ENCODE measurements around the gene PSMB4.
"Not testable (repeated sequence)": the region's sequence is repeated elsewhere in the genome, so short reads cannot be mapped to it uniquely, and the experiment has no call there.

PSMB4 gene

GRCh38 chr1:151390221-151391078, 8.9 kb upstream of the PSMB4 start:
- not testable (repeated sequence) for DNase-seq

- no peak for DNase-seq
Observed at GRCh38 chr1:151391079-151391563, 8.3 kb upstream of the PSMB4 start.

- no peak for DNase-seq
Observed at GRCh38 chr1:151393583-151393982, 5.8 kb upstream of the PSMB4 start.

- DNase-seq = not testable (repeated sequence)
Observed at GRCh38 chr1:151396265-151396664, 3.1 kb upstream of the PSMB4 start.

GRCh38 chr1:151401125-151401788, 1.9 kb downstream of the PSMB4 start:
- no peak for DNase-seq

GRCh38 chr1:151401860-151402259, 2.5 kb downstream of the PSMB4 start:
- DNase-seq = no peak

- DNase-seq = no peak
Observed at GRCh38 chr1:151402764-151403163, 3.4 kb downstream of the PSMB4 start.

GRCh38 chr1:151403612-151404011, 4.2 kb downstream of the PSMB4 start:
- DNase-seq = no peak

GRCh38 chr1:151405187-151405951, 6.0 kb downstream of the PSMB4 start:
- no peak for DNase-seq

GRCh38 chr1:151406176-151406575, 6.8 kb downstream of the PSMB4 start:
- DNase-seq = no peak

- DNase-seq = no peak
Observed at GRCh38 chr1:151407304-151407703, 7.9 kb downstream of the PSMB4 start.

- DNase-seq = no peak
Observed at GRCh38 chr1:151408891-151409290, 9.5 kb downstream of the PSMB4 start.

- no peak for DNase-seq
Observed at GRCh38 chr1:151411884-151412283, 12.5 kb downstream of the PSMB4 start.

- DNase-seq = no peak
Observed at GRCh38 chr1:151416231-151416630, 16.9 kb downstream of the PSMB4 start.

- no peak for DNase-seq
Observed at GRCh38 chr1:151418081-151418480, 18.7 kb downstream of the PSMB4 start.

- no peak for DNase-seq
Observed at GRCh38 chr1:151419819-151420218, 20.4 kb downstream of the PSMB4 start.

- no peak for DNase-seq
Observed at GRCh38 chr1:151425103-151425502, 25.7 kb downstream of the PSMB4 start.

- no peak for DNase-seq
Observed at GRCh38 chr1:151428068-151428467, 28.7 kb downstream of the PSMB4 start.

- DNase-seq = not testable (repeated sequence)
Observed at GRCh38 chr1:151433827-151434226, 34.5 kb downstream of the PSMB4 start.

GRCh38 chr1:151435174-151435573, 35.8 kb downstream of the PSMB4 start:
- DNase-seq = no peak

GRCh38 chr1:151436985-151437384, 37.6 kb downstream of the PSMB4 start:
- DNase-seq = no peak

- DNase-seq = peak; percentile 17
Observed at GRCh38 chr1:151437396-151437795, 38.0 kb downstream of the PSMB4 start.
